Measurements from ENCODE around the gene CGRRF1. TPM values are rescaled to one million over a fixed set of nuclear protein-coding genes. Genes with fewer than 3 reads are reported as not detected.

The CGRRF1 gene
- total RNA-seq, 1 donor from 2014 or later, result 22.5 TPM

DNA sequence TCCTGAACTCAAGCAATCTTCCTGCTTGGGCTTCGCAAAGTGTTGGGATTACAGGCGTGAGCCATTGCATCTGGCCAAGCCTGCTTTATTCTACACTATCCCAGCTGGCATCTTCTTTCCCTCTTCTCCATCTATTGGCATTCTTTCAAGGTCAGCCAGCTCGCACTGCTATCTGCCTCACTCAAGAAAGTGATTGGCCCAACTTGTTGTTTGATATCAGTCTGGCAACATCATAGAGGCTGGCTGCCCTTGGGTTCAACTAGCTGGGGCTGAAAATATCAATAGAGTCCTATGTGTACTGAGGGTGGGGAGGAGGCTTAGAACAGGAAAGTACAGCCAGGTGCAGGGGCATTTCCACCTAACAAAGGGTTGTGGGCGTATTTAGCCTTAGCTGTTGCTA, 38.1 kb upstream of the CGRRF1 start:
- no peak for TF ChIP-seq CTCF (IDR thresholded peaks at IDR 0.05)
- intact Hi-C loops (cut with DNase I), result no loop called here
- no peaks in the 10 kb centered on the region for H3K27me3 ChIP-seq

GRCh38 chr14:54472315-54472714, 37.4 kb upstream of the CGRRF1 start:
- H3K4me3 ChIP-seq, result no peak overlapping the region

More for the DNA sequence above, 38.1 kb upstream of the CGRRF1 start:
- peaks cover 20% of the 10 kb centered on the region for H3K36me3 ChIP-seq
- H3K4me1 ChIP-seq, result no peaks in the 10 kb centered on the region
- H3K27ac ChIP-seq, result no peak overlapping the region
- ATAC-seq (no peak), DNase-seq (no peak)
- H3K4me3 ChIP-seq, result no peak overlapping the region
- no peaks in the 10 kb centered on the region for H3K9me3 ChIP-seq

GRCh38 chr14:54474232-54474793, 35.4 kb upstream of the CGRRF1 start:
- Histone ChIP-seq H3K4me1 (no peaks in the 10 kb centered on the region), H3K36me3 (peaks cover 41% of the 10 kb centered on the region), H3K27ac (no peak overlapping the region), H3K4me3 (no peak overlapping the region), H3K27me3 (no peaks in the 10 kb centered on the region), H3K9me3 (no peaks in the 10 kb centered on the region)
- intact Hi-C loops (cut with DNase I), result no loop called here
- no peak for DNase-seq
- no peak for TF ChIP-seq CTCF (IDR thresholded peaks at IDR 0.05)
- ATAC-seq, result no peak

More at GRCh38 chr14:54472315-54472714, 37.4 kb upstream of the CGRRF1 start:
- H3K4me1 ChIP-seq, result no peaks in the 10 kb centered on the region
- H3K27me3 ChIP-seq, result no peaks in the 10 kb centered on the region
- TF ChIP-seq CTCF (IDR thresholded peaks at IDR 0.05), result no peak
- ATAC-seq, result no peak
- H3K36me3 ChIP-seq, result peaks cover 24% of the 10 kb centered on the region
- DNase-seq, result no peak
- intact Hi-C loops (cut with DNase I), result no loop called here
- H3K9me3 ChIP-seq, result no peaks in the 10 kb centered on the region
- no peak overlapping the region for H3K27ac ChIP-seq

GRCh38 chr14:54475187-54475899, 34.4 kb upstream of the CGRRF1 start:
- ATAC-seq, result no peak
- TF ChIP-seq CTCF (IDR thresholded peaks at IDR 0.05), result no peak
- Histone ChIP-seq H3K36me3 (peaks cover 52% of the 10 kb centered on the region), H3K27me3 (no peaks in the 10 kb centered on the region), H3K27ac (no peak overlapping the region), H3K4me3 (no peak overlapping the region), H3K9me3 (no peaks in the 10 kb centered on the region), H3K4me1 (no peaks in the 10 kb centered on the region)
- intact Hi-C loops (cut with DNase I), result no loop called here
- DNase-seq, result no peak

DNA sequence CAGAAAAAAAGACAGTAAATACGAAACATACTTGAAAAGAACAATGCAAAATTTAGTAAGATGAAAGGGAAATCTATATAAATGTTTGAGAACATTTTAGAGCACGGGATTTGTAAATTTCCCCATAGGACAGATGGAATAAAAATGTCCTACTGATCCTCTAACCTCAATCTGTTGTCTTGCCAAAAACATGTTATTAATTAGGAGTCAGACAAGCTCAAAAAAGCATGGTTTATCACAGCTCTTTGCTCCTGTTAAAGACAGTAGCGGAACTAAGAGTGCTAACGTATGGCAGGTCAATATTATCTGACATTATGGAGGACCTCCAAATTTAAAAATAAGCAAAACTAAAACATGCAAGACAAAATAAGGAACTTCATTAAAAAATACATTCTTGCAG, 33.8 kb upstream of the CGRRF1 start:
- no peak for ATAC-seq
- Histone ChIP-seq H3K4me1 (no peaks in the 10 kb centered on the region), H3K36me3 (peaks cover 52% of the 10 kb centered on the region), H3K9me3 (no peaks in the 10 kb centered on the region), H3K27ac (no peak overlapping the region), H3K4me3 (no peak overlapping the region), H3K27me3 (no peaks in the 10 kb centered on the region)
- intact Hi-C loops (cut with DNase I), result no loop called here
- no peak for DNase-seq
- no peak for TF ChIP-seq CTCF (IDR thresholded peaks at IDR 0.05)

All from upper lobe of right lung (tissue), 1 donor.